T-helper 17 cell (primary cell): ENCODE measurements around the gene EXOC4. TPM values are rescaled to one million over a fixed set of nuclear protein-coding genes. Genes with fewer than 3 reads are reported as not detected.

Experiments
- ATAC-seq: fragments of 150-1000 bp; cut with Tn5 transposase; 2 replicates; pipeline ENCODE4 v1.10.0; 2021; ENCODE audit warnings: mild to moderate bottlenecking, moderate library complexity
- DNase-seq, 3 donors: peaks; one replicate each; pipeline versions ENCODE4 v3.0.0 to v3.0.0-alpha.2; 2020 to 2021
- H3K9me3 ChIP-seq: one replicate; pipeline ENCODE4 v1.7.0; 2013; ENCODE audit warnings: low read length, mild to moderate bottlenecking; ENCODE audit not compliant: control insufficient read depth, poor library complexity, severe bottlenecking
- H3K27ac Mint-ChIP-seq: one replicate; pipeline ENCODE4 v1.8.0; 2022; ENCODE audit warnings: mild to moderate bottlenecking, moderate library complexity, mixed read lengths
- H3K27me3 Mint-ChIP-seq: one replicate; pipeline ENCODE4 v1.8.0; 2022; ENCODE audit warnings: mixed read lengths
- H3K36me3 Mint-ChIP-seq: one replicate; pipeline ENCODE4 v1.8.0; 2022; ENCODE audit warnings: low read depth, mixed read lengths
- H3K4me1 Mint-ChIP-seq: one replicate; pipeline ENCODE4 v1.8.0; 2022; ENCODE audit warnings: mild to moderate bottlenecking, mixed read lengths
- H3K4me3 Mint-ChIP-seq: one replicate; pipeline ENCODE4 v1.8.0; 2022; ENCODE audit warnings: mild to moderate bottlenecking, moderate library complexity, mixed read lengths
- total RNA-seq, 4 donors: library from RNA in 2 of 4; stranded (reverse) in 2 of 4; gene quantifications; one replicate each; pipeline ENCODE4 v1.2.3 and lab custom pipeline; 2022 to 2026

The EXOC4 gene
- total RNA-seq, 2 donors from 2014 or later: 88.8 to 96.6 TPM

DNA sequence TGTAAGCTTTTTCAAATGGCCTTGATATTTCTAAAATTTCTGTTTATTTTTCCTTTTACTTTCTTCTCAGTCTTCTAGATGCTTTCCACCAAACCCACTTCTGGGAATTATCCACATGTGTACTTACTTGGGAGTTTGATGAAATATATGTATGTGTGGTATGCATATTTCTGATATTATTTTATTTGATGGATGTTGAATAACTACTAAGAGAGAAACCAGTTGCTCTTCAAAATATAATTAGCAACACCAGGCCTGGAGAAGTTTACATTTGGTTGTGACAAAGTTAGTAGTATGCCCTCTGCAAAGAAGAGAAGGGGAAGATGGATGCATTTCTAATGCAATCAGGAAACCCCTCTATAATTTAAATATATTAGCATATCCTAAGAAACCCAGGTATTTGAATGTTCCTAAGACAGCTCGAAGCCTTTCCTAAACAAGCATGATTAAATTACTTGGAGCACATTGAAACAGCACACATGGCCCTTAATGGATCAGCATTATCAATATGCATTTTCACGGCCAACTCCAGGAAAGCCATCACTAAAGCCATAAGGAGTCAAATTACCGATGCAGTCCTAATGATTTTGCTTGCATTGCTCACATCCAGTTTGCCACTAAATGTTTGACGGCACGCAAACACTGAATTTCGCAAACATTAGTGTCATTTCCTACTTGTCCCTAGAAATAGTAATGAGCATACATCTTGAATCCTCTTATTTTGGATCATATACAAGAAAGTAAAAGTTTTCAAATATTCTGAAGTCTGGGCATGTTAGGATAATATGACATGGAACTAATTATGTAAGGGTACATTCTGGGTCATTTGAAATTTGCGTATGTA lies 393.8 kb downstream of the EXOC4 start:
- no peaks in the 10 kb centered on the region for H3K9me3 ChIP-seq
- H3K4me1 Mint-ChIP-seq: no peaks in the 10 kb centered on the region
- no peak for DNase-seq
- no peak overlapping the region for H3K27ac Mint-ChIP-seq
- no peaks in the 10 kb centered on the region for H3K27me3 Mint-ChIP-seq
- peaks cover 2% of the 10 kb centered on the region for H3K36me3 Mint-ChIP-seq
- no peak overlapping the region for H3K4me3 Mint-ChIP-seq
- ATAC-seq: no peak

- DNase-seq: no peak
- H3K4me3 Mint-ChIP-seq: no peak overlapping the region
- no peak overlapping the region for H3K27ac Mint-ChIP-seq
- no peaks in the 10 kb centered on the region for H3K9me3 ChIP-seq
- H3K4me1 Mint-ChIP-seq: no peaks in the 10 kb centered on the region
- ATAC-seq: no peak
- peaks cover 2% of the 10 kb centered on the region for H3K36me3 Mint-ChIP-seq
- H3K27me3 Mint-ChIP-seq: no peaks in the 10 kb centered on the region
Observed at GRCh38 chr7:133649593-133649992, 396.7 kb downstream of the EXOC4 start.

GRCh38 chr7:133650069-133650468 lies 397.2 kb downstream of the EXOC4 start:
- H3K36me3 Mint-ChIP-seq: peaks cover 2% of the 10 kb centered on the region
- ATAC-seq (no peak), DNase-seq (no peak)
- H3K4me1 Mint-ChIP-seq: no peaks in the 10 kb centered on the region
- no peaks in the 10 kb centered on the region for H3K9me3 ChIP-seq
- H3K27ac Mint-ChIP-seq: no peak overlapping the region
- no peaks in the 10 kb centered on the region for H3K27me3 Mint-ChIP-seq
- no peak overlapping the region for H3K4me3 Mint-ChIP-seq

GRCh38 chr7:133650487-133651300 lies 397.8 kb downstream of the EXOC4 start:
- H3K9me3 ChIP-seq: no peaks in the 10 kb centered on the region
- no peak for ATAC-seq
- Mint-ChIP-seq H3K27me3 (no peaks in the 10 kb centered on the region), H3K4me3 (no peak overlapping the region), H3K27ac (no peak overlapping the region), H3K36me3 (peaks cover 2% of the 10 kb centered on the region), H3K4me1 (no peaks in the 10 kb centered on the region)
- DNase-seq: no peak

- no peaks in the 10 kb centered on the region for H3K27me3 Mint-ChIP-seq
- no peaks in the 10 kb centered on the region for H3K9me3 ChIP-seq
- H3K27ac Mint-ChIP-seq: no peak overlapping the region
- H3K4me1 Mint-ChIP-seq: no peaks in the 10 kb centered on the region
- H3K36me3 Mint-ChIP-seq: peaks cover 2% of the 10 kb centered on the region
- DNase-seq (no peak), ATAC-seq (no peak)
- no peak overlapping the region for H3K4me3 Mint-ChIP-seq
Observed at GRCh38 chr7:133652547-133652946, 399.7 kb downstream of the EXOC4 start.

GRCh38 chr7:133654547-133654946 lies 401.7 kb downstream of the EXOC4 start:
- H3K36me3 Mint-ChIP-seq: peaks cover 2% of the 10 kb centered on the region

GRCh38 chr7:133662276-133662675 lies 409.4 kb downstream of the EXOC4 start:
- peaks cover 4% of the 10 kb centered on the region for H3K4me1 Mint-ChIP-seq
- H3K4me3 Mint-ChIP-seq: no peak overlapping the region
- no peaks in the 10 kb centered on the region for H3K27me3 Mint-ChIP-seq
- peaks cover 2% of the 10 kb centered on the region for H3K36me3 Mint-ChIP-seq
- no peak for DNase-seq
- ATAC-seq: no peak
- H3K27ac Mint-ChIP-seq: no peak overlapping the region
- no peaks in the 10 kb centered on the region for H3K9me3 ChIP-seq

More at GRCh38 chr7:133654547-133654946, 401.7 kb downstream of the EXOC4 start:
- DNase-seq (no peak), ATAC-seq (no peak)
- H3K27me3 Mint-ChIP-seq: no peaks in the 10 kb centered on the region
- H3K9me3 ChIP-seq: no peaks in the 10 kb centered on the region
- H3K27ac Mint-ChIP-seq: peak overlapping the region; percentile 14
- no peaks in the 10 kb centered on the region for H3K4me1 Mint-ChIP-seq
- no peak overlapping the region for H3K4me3 Mint-ChIP-seq

GRCh38 chr7:133662830-133663229 lies 410.0 kb downstream of the EXOC4 start:
- Mint-ChIP-seq H3K36me3 (peaks cover 2% of the 10 kb centered on the region), H3K27ac (no peak overlapping the region), H3K27me3 (no peaks in the 10 kb centered on the region), H3K4me3 (no peak overlapping the region), H3K4me1 (peaks cover 4% of the 10 kb centered on the region)
- no peaks in the 10 kb centered on the region for H3K9me3 ChIP-seq
- DNase-seq (no peak), ATAC-seq (no peak)

- no peak overlapping the region for H3K4me3 Mint-ChIP-seq
- H3K4me1 Mint-ChIP-seq: peaks cover 4% of the 10 kb centered on the region
- no peak for DNase-seq
- no peak for ATAC-seq
- no peak overlapping the region for H3K27ac Mint-ChIP-seq
- peaks cover 2% of the 10 kb centered on the region for H3K36me3 Mint-ChIP-seq
- H3K27me3 Mint-ChIP-seq: no peaks in the 10 kb centered on the region
- H3K9me3 ChIP-seq: no peaks in the 10 kb centered on the region
Observed at GRCh38 chr7:133664528-133664927, 411.6 kb downstream of the EXOC4 start.

- DNase-seq: no peak
- H3K9me3 ChIP-seq: no peaks in the 10 kb centered on the region
- Mint-ChIP-seq H3K4me3 (no peak overlapping the region), H3K36me3 (peaks cover 3% of the 10 kb centered on the region), H3K4me1 (no peaks in the 10 kb centered on the region), H3K27ac (no peak overlapping the region), H3K27me3 (no peaks in the 10 kb centered on the region)
- ATAC-seq: no peak
Observed at GRCh38 chr7:133668296-133669060, 415.6 kb downstream of the EXOC4 start.

DNA sequence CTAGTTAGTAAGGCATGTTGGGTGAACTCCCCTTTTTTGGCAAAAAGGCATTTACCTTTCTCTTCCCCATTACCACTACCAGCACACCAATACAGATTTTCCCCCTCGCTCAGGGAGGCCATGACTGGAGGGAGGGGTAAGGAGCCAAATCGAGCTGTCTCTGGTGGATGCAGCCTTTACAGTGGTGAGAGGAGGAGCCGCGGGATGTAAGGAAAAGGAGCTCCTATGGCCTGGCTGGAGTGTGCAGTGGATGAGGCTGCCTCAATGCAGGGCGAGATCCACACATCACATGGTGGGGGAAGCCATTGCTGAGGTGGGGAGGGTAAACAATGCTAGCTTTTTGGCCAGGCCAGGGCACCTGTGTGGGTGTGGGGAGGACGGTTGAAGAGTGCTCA lies 416.2 kb downstream of the EXOC4 start:
- H3K4me1 Mint-ChIP-seq: no peaks in the 10 kb centered on the region
- ATAC-seq: no peak
- no peaks in the 10 kb centered on the region for H3K9me3 ChIP-seq
- no peak overlapping the region for H3K4me3 Mint-ChIP-seq
- H3K27ac Mint-ChIP-seq: no peak overlapping the region
- peaks cover 4% of the 10 kb centered on the region for H3K36me3 Mint-ChIP-seq
- DNase-seq: no peak
- no peaks in the 10 kb centered on the region for H3K27me3 Mint-ChIP-seq

- peaks cover 4% of the 10 kb centered on the region for H3K36me3 Mint-ChIP-seq
- ATAC-seq: no peak
- H3K4me3 Mint-ChIP-seq: no peak overlapping the region
- no peak for DNase-seq
- H3K4me1 Mint-ChIP-seq: no peaks in the 10 kb centered on the region
- no peaks in the 10 kb centered on the region for H3K27me3 Mint-ChIP-seq
- no peaks in the 10 kb centered on the region for H3K9me3 ChIP-seq
- H3K27ac Mint-ChIP-seq: no peak overlapping the region
Observed at GRCh38 chr7:133670250-133670649, 417.4 kb downstream of the EXOC4 start.

DNA sequence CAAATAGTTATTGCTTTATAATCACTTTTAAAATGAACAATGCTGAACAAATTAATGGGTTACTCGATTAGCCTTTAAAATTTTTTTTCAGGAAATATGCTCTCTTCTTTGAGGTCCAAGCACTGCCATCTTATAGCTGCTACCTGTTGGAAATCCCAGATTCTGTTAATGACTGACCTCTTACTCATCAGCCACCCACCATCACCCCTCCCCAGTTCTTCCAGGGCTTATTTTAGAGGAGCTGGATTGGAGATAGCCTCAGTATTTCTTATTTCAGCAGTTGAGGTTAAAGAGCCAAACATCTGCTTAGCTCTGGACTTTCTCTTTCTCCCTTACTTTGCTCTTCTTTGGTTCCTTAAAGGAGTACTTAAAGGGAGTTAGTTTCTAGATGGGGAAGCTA lies 420.0 kb downstream of the EXOC4 start:
- Mint-ChIP-seq H3K27me3 (no peaks in the 10 kb centered on the region), H3K36me3 (peaks cover 4% of the 10 kb centered on the region), H3K4me1 (peaks cover 2% of the 10 kb centered on the region), H3K27ac (no peak overlapping the region), H3K4me3 (no peak overlapping the region)
- DNase-seq (no peak), ATAC-seq (no peak)
- no peaks in the 10 kb centered on the region for H3K9me3 ChIP-seq
